GM20431 (cell line): ENCODE measurements around the gene SMIM28.

Experiments
- in situ Hi-C: fragments of 300-500 bp; cut with MseI, MboI; formaldehyde crosslinking; loops from one replicate; pipeline ENCODE4 v1.15.0; 2020; ENCODE audit warnings: low sequenced_read_pairs; ENCODE audit not compliant: unreplicated experiment

The SMIM28 gene

DNA sequence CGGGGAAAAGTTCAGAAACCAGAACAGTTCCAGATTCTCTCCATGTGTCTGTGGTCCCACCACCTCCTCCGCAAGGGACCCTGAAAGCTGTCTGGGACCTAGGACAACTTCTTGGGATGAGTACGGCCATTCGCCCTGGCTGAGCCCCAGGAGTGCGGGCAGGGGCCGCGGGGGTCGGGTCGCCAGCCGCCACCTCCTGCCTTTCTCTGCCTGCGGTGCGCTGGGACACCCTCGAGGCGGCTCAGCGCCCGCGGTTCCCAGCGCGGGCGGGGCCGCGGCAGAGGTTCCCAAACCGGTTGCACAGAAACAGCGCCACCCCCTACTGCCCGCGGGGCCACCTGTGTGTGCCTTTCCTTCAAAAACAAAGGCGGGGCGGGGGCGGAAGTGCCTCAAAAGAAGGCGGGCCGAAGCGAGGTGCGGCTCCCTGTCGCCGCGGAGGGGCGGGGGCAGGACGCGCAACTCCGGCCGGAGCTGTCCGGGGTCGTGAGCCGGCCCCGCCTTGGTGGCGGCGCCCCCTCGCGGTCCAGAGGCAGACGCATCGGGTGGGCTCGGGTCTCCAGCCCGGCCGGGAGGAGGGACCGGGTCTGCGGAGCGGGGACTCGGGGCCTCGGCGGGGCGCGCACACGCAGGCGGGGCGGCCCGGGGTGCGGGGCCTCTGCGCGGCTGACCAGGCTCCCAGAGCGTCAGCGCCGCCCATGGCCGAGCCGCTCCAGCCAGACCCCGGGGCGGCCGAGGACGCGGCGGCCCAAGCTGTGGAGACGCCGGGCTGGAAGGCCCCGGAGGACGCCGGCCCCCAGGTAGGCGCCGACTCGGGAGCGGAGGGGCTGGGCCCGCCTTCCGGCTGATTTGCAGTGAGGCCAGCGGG is 26.3 kb downstream of the SMIM28 start, which contains the start of gene HEBP2:
TSS of gene HEBP2 (plus strand) at position 423 of the 865 bp plus-strand sequence. CDS start at position 696, 273 bp downstream.
- in situ Hi-C loops = no loop called here

DNA sequence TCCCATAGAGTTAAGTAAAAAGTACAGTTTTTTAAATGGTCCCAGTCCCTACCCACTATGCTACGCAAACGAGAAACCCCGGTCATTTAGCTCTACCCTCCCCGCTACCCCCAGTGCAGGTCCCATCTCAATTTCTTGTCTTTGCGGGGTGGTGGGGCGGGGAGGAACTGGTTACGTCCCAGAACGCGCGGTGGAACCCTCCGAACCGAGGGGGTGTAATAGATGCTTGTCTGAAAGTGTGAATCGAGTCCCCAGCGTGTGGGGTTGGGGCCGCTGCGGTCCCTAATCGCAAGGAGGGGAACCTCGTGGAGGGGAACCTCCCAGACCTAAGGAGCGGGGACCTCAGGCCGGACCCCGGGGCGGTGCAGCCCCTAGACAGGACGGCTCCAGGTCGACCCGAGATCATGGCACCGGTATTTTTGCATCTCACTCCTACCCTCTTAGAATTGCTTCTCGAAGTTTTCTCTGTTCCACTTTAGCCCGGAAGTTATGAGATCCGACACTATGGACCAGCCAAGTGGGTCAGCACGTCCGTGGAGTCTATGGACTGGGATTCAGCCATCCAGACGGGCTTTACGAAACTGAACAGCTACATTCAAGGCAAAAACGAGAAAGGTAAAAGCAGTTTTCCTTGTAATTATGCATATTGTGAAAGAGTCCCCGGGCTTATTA is 27.1 kb downstream of the SMIM28 start:
- in situ Hi-C loops = no loop called here

DNA sequence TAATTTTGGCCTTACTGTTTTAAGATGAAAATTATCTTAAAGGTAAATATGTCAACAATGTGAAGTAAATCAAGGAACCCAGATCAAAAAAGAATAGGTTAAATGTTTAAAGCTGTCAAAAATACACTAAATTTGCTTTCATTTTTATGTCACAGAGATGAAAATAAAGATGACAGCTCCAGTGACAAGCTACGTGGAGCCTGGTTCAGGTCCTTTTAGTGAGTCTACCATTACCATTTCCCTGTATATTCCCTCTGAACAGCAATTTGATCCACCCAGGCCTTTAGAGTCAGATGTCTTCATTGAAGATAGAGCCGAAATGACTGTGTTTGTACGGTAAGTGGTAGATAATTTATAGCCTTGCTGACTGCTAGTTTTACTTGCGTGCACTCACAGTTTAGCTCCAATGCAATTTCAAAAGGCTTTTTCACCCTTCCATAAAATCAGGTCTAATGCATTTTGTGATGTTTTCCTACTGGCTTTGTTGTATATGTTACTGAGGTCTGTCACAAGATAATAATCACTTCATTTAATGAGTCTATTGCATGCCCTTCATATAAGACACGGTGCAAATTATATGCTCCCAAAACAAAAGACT is 28.2 kb downstream of the SMIM28 start:
- in situ Hi-C loops = no loop called here

DNA sequence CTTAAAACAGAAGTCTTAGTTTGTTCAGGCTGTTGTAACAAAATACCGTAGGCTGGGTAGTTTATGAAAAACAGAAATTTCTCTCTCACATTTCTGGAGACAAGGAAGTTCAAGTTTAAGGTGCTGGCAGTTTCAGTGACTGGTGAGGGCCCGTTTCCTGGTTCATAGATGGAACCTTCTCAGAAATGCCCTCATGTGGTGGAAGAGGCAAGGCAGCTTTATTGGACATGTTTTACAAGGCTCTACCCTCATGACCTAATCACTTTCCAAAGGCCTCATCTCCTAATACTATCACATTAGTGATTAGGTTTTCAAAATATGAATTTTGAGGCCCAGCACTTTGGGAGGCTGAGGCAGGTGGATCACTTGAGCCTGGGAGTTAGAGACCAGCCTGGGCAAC is 28.7 kb downstream of the SMIM28 start:
- in situ Hi-C loops = no loop called here

DNA sequence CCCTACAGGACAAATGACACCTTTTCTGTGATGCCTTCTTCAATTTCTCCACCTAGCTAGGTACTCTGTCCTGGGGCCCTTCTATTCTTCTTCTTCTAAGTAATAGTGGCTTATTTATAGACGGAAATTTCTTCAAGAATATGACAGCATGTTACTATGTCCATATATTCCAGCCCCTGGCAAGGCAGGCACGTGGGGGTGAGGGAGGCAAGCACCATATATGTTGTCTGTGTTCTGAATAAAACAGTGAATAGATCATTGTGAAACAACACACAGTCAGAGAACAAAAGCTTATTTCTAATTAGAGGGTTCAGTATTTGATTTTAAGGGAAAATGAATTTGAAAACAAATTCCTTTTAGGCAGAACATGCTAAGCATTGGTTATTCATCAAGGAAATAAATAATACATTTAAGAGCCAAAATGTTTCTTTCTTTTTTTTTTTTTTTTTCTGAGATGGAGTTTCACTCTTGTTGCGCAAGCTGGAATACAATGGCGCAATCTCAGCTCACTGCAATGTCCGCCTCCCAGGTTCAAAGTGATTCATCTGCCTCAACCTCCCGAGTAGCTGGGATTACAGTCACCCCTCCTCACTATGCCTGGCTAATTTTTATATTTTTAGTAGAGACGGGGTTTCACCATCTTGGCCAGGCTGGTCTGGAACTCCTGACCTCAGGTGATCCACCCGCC is 32.5 kb downstream of the SMIM28 start:
- in situ Hi-C loops = no loop called here

DNA sequence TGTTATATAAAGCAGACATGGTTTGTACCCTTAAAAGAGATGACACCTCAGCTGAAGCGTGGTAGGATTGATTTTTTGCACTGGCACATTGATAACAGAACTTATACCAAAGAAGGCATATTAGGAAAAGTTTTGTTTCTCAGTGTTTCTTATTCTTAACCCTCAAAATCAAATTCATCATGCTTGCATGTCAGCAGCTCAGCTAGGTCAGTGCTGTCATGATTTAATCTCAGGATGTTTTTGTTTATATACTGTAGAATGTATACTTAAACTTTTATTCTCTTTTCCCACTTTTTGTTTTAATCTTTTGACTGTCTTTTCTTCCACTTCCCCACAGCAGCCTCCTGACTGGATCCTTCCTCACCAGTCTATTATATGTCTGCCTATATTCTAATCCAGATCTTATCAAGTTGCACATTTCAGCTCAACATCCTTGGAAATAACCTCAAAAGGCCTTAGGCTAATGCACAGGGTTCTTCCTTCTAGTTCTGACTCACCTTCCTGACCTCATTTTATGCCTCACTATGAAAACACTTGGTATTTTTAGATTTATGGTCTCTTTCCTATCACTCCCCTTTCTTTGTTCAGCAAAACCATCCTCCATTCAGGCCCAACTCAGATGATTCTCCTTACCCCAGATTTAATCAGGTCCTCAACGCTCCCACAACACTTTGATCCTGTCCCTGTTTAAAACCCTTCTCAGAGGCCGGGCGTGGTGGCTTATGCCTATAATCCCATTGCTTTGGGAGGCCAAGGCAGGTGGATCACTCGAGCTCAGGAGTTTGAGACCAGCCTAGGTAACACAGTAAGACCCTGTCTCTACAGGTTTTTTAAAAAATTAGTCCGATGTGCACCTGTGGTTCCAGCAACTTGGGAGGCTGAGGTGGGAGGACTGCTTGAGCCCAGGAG is 33.5 kb downstream of the SMIM28 start:
- in situ Hi-C loops = no loop called here

DNA sequence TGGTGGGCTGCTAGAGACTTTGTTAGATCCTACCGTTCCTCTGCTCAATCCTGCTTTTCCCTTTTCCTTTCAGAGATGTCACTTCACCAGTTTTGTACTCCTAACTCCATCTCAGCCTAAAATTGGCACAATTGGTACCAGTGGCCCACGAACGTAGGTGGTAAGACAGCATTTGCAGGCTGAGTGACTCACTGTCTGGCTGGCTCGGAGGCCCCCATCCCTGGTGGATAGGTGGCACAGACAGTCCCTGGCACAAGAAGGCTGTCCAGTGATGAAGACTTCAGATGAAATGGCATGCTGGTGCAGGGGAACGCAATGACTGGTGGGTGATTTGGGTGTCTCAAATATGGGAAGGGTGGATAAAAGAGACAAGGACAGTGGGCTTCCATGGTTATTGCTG is 37.4 kb downstream of the SMIM28 start:
- in situ Hi-C loops = no loop called here

DNA sequence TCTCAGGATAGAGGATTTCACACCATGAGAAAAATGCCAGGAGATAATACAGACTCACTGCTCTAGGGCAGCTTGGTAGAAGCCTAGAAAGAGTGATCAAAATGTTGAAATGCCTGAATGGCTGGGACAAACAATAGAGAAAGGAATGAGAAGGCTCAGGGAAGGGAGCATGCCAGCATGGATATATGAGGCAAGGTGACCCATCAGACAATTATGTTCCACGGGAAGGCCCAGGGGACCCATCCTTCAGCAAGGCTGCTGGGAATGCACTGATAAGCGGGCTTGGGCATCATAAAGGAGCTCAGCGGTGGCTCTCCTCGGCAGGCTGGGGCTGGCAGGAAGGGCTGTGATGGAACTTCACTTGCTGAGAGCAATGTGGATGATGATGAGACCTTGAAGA is 38.5 kb downstream of the SMIM28 start:
- in situ Hi-C loops = no loop called here

DNA sequence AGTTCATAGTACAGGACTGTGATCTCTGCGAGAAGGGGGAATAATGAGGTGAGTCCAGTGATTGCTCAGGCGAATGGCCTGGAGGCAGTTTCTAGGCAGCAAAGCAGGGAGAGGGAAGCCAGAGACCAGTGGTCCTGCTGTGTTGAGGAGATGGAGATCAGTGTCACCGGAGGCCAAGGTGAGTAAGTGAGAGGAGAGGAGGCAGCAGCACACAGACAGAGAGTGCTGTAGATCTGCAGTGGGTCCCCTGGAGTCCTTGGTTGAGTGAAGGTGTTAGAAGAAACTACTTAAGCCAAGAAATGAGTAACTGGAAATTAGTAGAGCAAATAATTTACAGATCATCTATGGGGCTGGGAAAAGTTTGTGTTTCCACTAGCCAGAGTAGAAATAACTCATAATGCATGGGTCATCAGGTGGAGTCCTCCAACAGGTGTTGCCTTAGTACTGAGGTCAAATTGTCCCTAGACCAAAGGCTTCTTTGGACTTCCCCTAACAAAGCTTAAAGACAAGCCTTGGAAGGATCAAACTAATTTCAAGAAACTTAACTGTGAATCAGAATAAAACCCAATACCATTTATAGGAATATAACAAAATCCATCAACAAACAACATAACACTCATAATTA is 39.9 kb downstream of the SMIM28 start:
- in situ Hi-C loops = no loop called here

DNA sequence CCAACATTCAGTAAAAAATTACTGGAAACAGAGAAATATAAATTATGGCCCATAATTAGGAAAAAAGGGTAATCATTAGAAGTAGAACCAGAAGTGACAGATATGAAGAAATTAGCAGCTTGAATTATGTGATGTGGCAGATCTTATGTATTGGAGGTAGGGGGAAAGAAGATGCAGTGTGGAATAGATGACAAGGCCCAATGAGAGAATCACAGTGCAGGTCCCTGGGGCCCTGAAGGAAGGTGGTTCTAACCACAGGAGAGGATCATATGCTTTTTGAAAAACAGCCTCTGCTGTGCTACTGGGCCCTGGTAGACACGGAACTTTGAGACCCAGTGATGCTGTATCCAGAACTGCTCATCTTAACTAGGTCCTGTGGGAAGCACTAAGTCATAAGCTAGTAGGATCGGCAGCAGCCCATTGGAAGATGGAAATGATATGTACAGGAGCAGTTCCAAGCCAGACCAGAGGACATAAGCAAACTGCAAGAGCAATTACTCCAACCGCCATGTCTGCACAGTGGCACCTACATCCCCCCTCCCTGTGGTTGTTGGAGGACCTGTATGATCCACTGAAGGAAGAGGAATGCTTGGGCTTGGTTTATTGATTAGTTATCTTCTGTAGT is 40.5 kb downstream of the SMIM28 start:
- in situ Hi-C loops = no loop called here

DNA sequence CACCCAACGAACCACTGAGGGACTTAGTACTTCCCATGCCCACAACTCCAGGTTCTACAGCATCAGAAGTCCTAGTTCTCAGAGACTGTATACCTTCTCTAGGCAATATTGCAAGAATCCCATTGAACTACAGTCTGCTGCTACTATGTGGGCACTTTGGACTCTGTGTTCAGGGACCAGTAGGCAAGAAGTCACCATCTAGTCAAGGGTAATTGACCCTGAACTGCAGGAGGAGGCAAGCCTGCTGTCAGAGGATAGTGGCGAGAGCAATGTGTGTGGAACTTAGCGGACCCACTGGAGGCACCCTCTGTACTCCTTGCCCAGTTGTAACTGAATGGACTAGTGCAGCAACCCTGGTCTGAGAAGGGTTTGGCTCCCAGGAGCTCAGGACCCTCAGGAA is 42.1 kb downstream of the SMIM28 start:
- in situ Hi-C loops = no loop called here

DNA sequence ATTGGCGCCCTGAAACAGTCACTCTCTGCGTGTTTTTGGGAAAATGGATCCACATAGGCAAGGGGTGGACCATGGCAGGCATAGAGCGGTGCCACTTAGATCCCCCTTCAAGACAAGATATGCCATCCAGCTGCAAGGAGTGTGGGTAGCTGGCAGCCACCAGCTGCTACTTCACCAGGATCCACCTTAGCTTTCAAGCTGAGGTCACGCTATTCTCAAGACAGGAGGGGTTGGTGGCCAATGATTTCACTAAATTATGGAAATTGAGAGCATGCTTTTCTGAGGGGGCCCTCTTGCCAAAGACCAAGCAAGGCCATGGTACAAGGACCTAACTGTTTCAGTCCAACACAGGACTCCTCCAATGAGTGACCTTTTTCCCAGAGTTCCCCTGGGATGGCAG is 42.7 kb downstream of the SMIM28 start:
- in situ Hi-C loops = no loop called here

DNA sequence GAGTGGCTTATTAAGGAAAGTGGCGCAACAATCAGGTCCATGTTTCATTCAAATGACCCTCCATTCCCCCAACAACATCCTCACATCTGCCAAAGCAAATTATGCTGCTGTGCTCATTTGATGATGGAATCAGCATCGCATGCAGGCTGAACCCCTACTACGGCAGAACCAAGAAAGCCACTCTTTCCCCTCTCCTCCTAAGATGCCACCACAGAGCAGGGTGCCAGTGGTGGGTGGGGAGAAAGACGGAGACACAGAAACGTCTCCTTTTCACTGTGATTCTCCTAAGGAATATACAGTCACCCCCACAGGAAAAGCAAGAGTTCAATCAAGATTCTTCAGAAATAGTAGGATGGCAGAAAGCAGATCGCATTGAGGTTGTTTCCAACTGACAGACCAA is 43.4 kb downstream of the SMIM28 start:
- in situ Hi-C loops = no loop called here

DNA sequence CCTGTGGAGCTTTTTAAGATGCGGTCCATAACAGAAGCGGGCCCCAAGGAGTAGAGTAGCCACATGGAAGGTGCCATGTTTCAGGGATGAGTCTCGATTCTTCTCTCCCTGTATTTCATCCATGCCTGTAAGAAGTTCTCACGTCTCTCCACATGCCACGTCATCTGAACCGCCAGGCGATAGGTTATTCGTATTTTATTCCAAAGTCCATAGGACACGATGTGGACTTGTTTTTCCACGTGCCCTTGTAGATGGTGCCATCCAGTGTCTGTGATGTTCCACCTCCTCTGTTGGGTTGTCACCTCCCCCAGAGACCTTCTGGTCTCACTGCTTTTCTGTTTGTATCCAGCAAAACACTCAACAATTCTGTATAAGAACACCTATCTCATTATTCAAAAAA is 43.9 kb downstream of the SMIM28 start:
- in situ Hi-C loops = no loop called here

DNA sequence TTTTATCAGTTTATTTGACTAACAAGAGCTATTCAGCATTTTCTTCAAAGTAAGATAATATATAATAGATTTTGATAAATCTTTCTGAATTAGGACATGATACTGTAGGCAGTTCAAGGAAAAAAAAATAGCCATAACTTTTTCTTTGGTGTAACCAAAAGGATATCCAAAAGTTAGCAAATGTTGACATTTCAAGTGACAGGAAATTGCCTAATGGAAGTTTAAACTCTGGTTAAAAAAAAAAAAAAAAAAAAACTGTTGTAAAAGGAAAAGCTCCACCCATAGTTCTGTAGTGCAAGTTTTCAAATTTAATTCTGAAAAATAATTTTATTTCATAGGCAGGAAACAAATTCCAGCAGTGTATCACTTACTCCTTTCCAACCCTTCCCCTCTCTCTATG is 45.2 kb downstream of the SMIM28 start:
- in situ Hi-C loops = no loop called here

DNA sequence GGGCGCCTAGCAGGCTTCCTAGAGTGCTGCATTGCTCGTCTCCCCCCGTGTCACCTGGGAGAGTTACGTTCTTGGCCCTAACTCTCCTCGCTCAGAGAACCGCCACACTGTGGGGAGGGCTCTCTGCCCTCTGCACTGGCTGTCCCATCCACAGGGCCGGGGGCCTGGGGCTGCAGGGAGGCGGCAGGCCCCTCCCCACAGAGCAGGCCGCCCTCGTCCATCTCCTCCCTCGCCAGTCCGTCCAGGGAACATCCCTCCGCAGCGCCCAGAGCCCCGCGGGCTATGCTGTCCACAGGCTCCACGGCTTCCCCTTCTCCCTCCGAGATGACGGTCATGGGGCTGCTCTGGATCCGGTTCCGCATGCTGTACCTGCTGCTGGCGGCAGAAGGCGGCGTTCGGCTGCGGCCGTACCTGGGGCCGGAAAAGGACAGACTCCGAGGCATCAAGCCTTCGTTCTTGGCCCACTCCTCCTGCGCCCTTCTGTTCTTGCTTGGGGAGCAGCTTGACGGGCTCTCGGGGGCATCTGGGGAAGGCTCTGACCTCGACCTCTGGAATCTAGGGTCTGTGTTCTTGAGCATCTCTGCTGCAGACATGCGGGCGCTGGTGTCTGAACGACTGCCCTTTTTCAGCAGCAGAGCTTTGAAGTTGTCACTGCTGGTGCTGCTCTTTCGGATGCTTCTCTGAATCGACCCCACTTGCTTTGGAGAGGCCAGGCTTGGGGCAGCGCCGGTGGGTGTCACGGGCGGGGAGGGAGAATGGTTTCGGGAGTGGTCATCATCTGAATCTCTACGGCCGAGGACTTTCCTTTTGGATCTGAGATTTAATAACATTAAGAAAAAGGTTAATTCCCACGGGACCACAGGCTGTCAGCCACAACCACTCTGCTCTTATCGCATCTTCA is 46.5 kb downstream of the SMIM28 start:
- in situ Hi-C loops = no loop called here

DNA sequence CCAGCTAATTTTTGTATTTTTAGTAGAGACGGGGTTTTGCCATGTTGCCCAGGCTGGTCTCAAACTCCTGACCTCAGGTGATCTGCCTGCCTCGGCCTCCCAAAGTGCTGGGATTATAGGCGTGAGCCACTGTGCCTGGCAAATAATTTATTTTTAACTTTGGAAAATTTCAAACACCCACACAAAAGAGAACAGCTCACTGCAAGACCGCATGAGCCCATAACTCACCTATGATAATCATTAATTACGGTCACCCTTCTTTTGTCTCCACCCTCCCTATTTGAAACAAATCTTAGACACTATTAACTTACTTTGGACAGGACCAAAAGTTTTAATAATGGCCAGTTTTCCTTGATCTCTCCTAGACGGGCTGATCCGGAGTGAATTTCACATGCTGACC is 47.6 kb downstream of the SMIM28 start:
- in situ Hi-C loops = loop anchor here (25.0 kb wide), 1 partner anchor 337 kb away; the partner anchor contains the start of gene CCDC28A
